H1 (cell line): ENCODE measurements around the gene DEAF1. TPM values are rescaled to one million over a fixed set of nuclear protein-coding genes. Genes with fewer than 3 reads are reported as not detected.

Experiments
- CTCF ChIA-PET: fragments of 300-600 bp; sonication (Branson Sonifier 250); formaldehyde crosslinking; loops from one replicate; lab custom pipeline; 2021; ENCODE audit not compliant: partially characterized antibody; lab: Charles Lee
- POLR2A ChIA-PET: fragments of 300-600 bp; sonication (Branson Sonifier 250); formaldehyde crosslinking; loops from one replicate; lab custom pipeline; 2021; ENCODE audit warnings: inconsistent platforms; ENCODE audit not compliant: partially characterized antibody; lab: Charles Lee
- DNase-seq, 2 experiments: peaks; one replicate each; pipeline versions ENCODE4 v3.0.0 to v3.0.0-alpha.2; 2010 to 2022; ENCODE audit warnings: low spot score in 2 of 2, low read depth in 1 of 2, mixed read lengths in 1 of 2
- FAIRE-seq: peaks from 2 replicates; lab custom pipeline; 2011; peaks lifted over from hg19 to GRCh38; lab: Jason Lieb, UNC
- H2AFZ ChIP-seq: 2 replicates; pipeline ENCODE4 v1.8.1; 2012; ENCODE audit warnings: low read length, inconsistent platforms
- H2AK5ac ChIP-seq: 2 replicates; pipeline ENCODE4 v1.6.1; 2013; ENCODE audit warnings: low read depth, low read length
- H2BK120ac ChIP-seq: replicated peaks from 2 replicates; pipeline ENCODE3; 2013; ENCODE audit warnings: low read depth, low read length, inconsistent platforms
- H2BK12ac ChIP-seq: 2 replicates; pipeline ENCODE4 v1.6.1; 2013; ENCODE audit warnings: low read depth, low read length
- H2BK15ac ChIP-seq: 2 replicates; pipeline ENCODE4 v1.6.1; 2013; ENCODE audit warnings: low read length
- H2BK20ac ChIP-seq: 2 replicates; pipeline ENCODE4 v1.6.1; 2013; ENCODE audit warnings: low read length
- H2BK5ac ChIP-seq: 2 replicates; pipeline ENCODE4 v1.6.1; 2013; ENCODE audit warnings: low read depth, low read length
- H3K14ac ChIP-seq: 2 replicates; pipeline ENCODE4 v1.6.1; 2013; ENCODE audit warnings: inconsistent platforms; ENCODE audit not compliant: insufficient read length
- H3K18ac ChIP-seq: 2 replicates; pipeline ENCODE4 v1.6.1; 2013; ENCODE audit warnings: low read length; ENCODE audit errors: extremely low read depth
- H3K23ac ChIP-seq: 2 replicates; pipeline ENCODE4 v1.6.1; 2013; ENCODE audit warnings: inconsistent platforms; ENCODE audit not compliant: insufficient read length
- H3K23me2 ChIP-seq: 2 replicates; pipeline ENCODE4 v1.6.1; 2013; ENCODE audit warnings: low read depth, low read length
- H3K27ac ChIP-seq: 2 replicates; pipeline ENCODE4 v1.6.1; 2011; ENCODE audit warnings: low read depth, low read length, inconsistent platforms
- H3K27me3 ChIP-seq, 4 experiments: replicated peaks in 1 of 4; 1 replicate in 1 of 4; 2 replicates in 3 of 4; pipeline versions ENCODE4 v1.6.1 to v1.8.1; 2011 to 2013; ENCODE audit warnings: low read length in 3 of 4, mild to moderate bottlenecking in 3 of 4, inconsistent platforms in 2 of 4, mixed read lengths in 2 of 4, moderate library complexity in 1 of 4; ENCODE audit not compliant: control insufficient read depth in 3 of 4, insufficient read depth in 3 of 4; ENCODE audit errors: extremely low read depth in 1 of 4
- H3K36me3 ChIP-seq, 4 experiments: 2 replicates each; pipeline versions ENCODE4 v1.6.1 to v1.8.1; 2011 to 2013; ENCODE audit warnings: mild to moderate bottlenecking in 4 of 4, low read length in 3 of 4, moderate library complexity in 2 of 4, control low read depth in 1 of 4, inconsistent platforms in 1 of 4; ENCODE audit not compliant: insufficient read depth in 4 of 4, control insufficient read depth in 2 of 4
- H3K4ac ChIP-seq: replicated peaks from 2 replicates; pipeline ENCODE3; 2013; ENCODE audit warnings: low read length, low read depth, mixed read lengths, inconsistent platforms; ENCODE audit not compliant: insufficient read length
- H3K4me1 ChIP-seq, 4 experiments: replicated peaks in 1 of 4; 1 replicate in 1 of 4; 2 replicates in 3 of 4; pipeline versions ENCODE4 v1.6.1 to v1.8.1; 2011 to 2013; ENCODE audit warnings: low read length in 3 of 4, inconsistent platforms in 2 of 4, mixed read lengths in 1 of 4; ENCODE audit not compliant: insufficient read depth in 4 of 4, control insufficient read depth in 3 of 4
- H3K4me2 ChIP-seq, 2 experiments: 2 replicates each; pipeline versions ENCODE4 v1.6.1 to v1.8.1; 2011 to 2013; ENCODE audit warnings: low read depth in 2 of 2, low read length in 2 of 2, control low read depth in 1 of 2, inconsistent platforms in 1 of 2, mild to moderate bottlenecking in 1 of 2; ENCODE audit not compliant: insufficient read depth in 1 of 2
- H3K4me3 ChIP-seq, 4 experiments: fragments of 200-600, 300-600 bp in 1 of 4; sonication (generic), shearing (Covaris generic), sonication (Bioruptor Twin) in 1 of 4; 2 replicates each; pipeline versions ENCODE4 v1.5.1 to v1.8.1; 2011 to 2016; ENCODE audit warnings: low read length in 4 of 4, low read depth in 3 of 4, control low read depth in 2 of 4, inconsistent platforms in 2 of 4, mild to moderate bottlenecking in 2 of 4, mixed read lengths in 1 of 4, moderate library complexity in 1 of 4; ENCODE audit not compliant: insufficient read depth in 2 of 4; ENCODE audit errors: extremely low read depth in 1 of 4
- H3K56ac ChIP-seq: replicated peaks from 2 replicates; pipeline ENCODE3; 2013; ENCODE audit warnings: low read depth, mild to moderate bottlenecking, mixed read lengths, low read length, inconsistent platforms; ENCODE audit not compliant: insufficient read length
- H3K79me1 ChIP-seq: 2 replicates; pipeline ENCODE4 v1.6.1; 2013; ENCODE audit warnings: low read depth, low read length, control low read depth
- H3K79me2 ChIP-seq, 2 experiments: 2 replicates each; pipeline versions ENCODE4 v1.6.1 to v1.8.1; 2012 to 2013; ENCODE audit warnings: low read length in 2 of 2, mild to moderate bottlenecking in 2 of 2, inconsistent platforms in 1 of 2; ENCODE audit not compliant: insufficient read depth in 2 of 2, control insufficient read depth in 1 of 2
- H3K9ac ChIP-seq, 4 experiments: replicated peaks in 1 of 4; 1 replicate in 1 of 4; 2 replicates in 3 of 4; pipeline versions ENCODE4 v1.6.1 to v1.8.1; 2011 to 2013; ENCODE audit warnings: low read depth in 3 of 4, low read length in 3 of 4, control low read depth in 2 of 4, mild to moderate bottlenecking in 2 of 4, moderate library complexity in 2 of 4, inconsistent platforms in 1 of 4; ENCODE audit errors: extremely low read depth in 1 of 4
- H3K9me3 ChIP-seq, 2 experiments: 2 replicates each; pipeline versions ENCODE4 v1.6.1 to v1.8.1; 2012 to 2013; ENCODE audit warnings: mild to moderate bottlenecking in 2 of 2, moderate library complexity in 2 of 2, control low read depth in 1 of 2, inconsistent platforms in 1 of 2, low read depth in 1 of 2, low read length in 1 of 2, mixed read lengths in 1 of 2; ENCODE audit not compliant: insufficient read depth in 2 of 2
- H4K20me1 ChIP-seq, 2 experiments: replicated peaks in 1 of 2; 2 replicates each; pipeline versions ENCODE3 to v1.8.1; 2011 to 2013; ENCODE audit warnings: inconsistent platforms in 2 of 2, low read length in 2 of 2, mild to moderate bottlenecking in 1 of 2; ENCODE audit not compliant: insufficient read depth in 2 of 2, control insufficient read depth in 1 of 2
- H4K5ac ChIP-seq: 2 replicates; pipeline ENCODE4 v1.6.1; 2013; ENCODE audit warnings: low read length, low read depth, mixed read lengths, inconsistent platforms; ENCODE audit not compliant: insufficient read length
- H4K8ac ChIP-seq: 2 replicates; pipeline ENCODE4 v1.8.0; 2013; ENCODE audit warnings: mild to moderate bottlenecking, moderate library complexity, low read length, inconsistent platforms; ENCODE audit not compliant: insufficient read depth; ENCODE audit errors: extremely low read depth
- H4K91ac ChIP-seq: replicated peaks from 2 replicates; pipeline ENCODE3; 2013; ENCODE audit warnings: low read length, mixed read lengths, inconsistent platforms; ENCODE audit not compliant: insufficient read length
- CBX5 ChIP-seq: fragments of 300-800, 300-1000 bp; sonication (generic); IDR thresholded peaks from 2 replicates; pipeline ENCODE4 v1.7.1; 2016; ENCODE audit warnings: antibody characterized with exemption, low read length, low read depth
- POLR2A ChIP-seq, 2 experiments: IDR thresholded peaks; 1 replicate in 1 of 2; 2 replicates in 1 of 2; pipeline ENCODE4 v1.6.1; 2011; ENCODE audit warnings: low read depth in 2 of 2, low read length in 2 of 2, mild to moderate bottlenecking in 2 of 2; ENCODE audit errors: control extremely low read depth in 1 of 2
- WGBS, 2 experiments: shearing (Covaris generic) in 1 of 2; methylation state at CpG; one replicate each; pipeline versions ENCODE4 v1.1.6 to v1.1.7; 2013 to 2015; ENCODE audit warnings: low lambda C conversion rate in 2 of 2, mixed read lengths in 2 of 2, inconsistent platforms in 1 of 2, low coverage in 1 of 2, missing lambda C conversion rate in 1 of 2; ENCODE audit not compliant: insufficient replicate concordance in 2 of 2, insufficient coverage in 1 of 2, insufficient read length in 1 of 2; ENCODE audit errors: extremely low coverage in 1 of 2, missing lambda C conversion rate in 1 of 2; 5-methylcytosine and 5-hydroxymethylcytosine counted together
- polyA plus RNA-seq, 7 experiments: library from polyadenylated mRNA; depleted of rRNA in 3 of 7; stranded (reverse) in 5 of 7; unstranded in 2 of 7; fragments of >200 nt in 5 of 7; fragments of 200-250 nt in 2 of 7; gene quantifications; 1 replicate in 5 of 7; 2 replicates in 1 of 7; 4 replicates in 1 of 7; pipeline versions ENCODE4 v1.2.1 to v1.2.3, GENCODE V29; 2011 to 2013; ENCODE audit warnings: missing spikeins in 2 of 7, mixed read lengths in 2 of 7
- total RNA-seq: library from RNA; stranded (reverse); fragmentation: NEBNext Ultra II Directional; extraction: Animal tissue kit (Norgen Biotek cat#: 25700); gene quantifications from 2 replicates; pipeline ENCODE4 v1.2.1, GENCODE V29; 2021

DEAF1 gene
- total and polyA plus RNA-seq, 2 of the 8 experiments (the other 6 are each of a cell fraction or from before 2014, with no cell fraction given): 47.3 to 58.4 TPM

DNA sequence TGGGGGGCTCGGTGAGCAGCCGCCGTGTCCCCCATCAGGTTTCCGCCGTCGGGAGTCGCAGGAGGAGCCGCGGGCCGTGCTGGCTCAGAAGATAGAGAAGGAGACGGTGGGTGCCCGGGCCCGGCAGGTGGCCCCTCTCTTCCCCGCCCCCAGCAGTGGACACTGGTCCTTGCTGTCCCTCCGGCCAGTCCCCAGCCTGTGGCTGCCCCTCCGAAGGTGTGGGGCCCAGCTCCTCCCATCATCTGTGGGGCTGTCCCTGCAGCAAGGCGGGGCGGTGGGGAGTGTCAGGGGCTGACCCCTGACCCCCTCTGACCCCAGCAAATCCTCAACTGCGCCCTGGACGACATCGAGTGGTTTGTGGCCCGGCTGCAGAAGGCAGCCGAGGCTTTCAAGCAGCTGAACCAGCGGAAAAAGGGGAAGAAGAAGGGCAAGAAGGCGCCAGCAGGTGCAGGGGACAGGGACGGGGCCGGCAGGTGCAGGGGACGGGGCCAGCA lies 26.3 kb upstream of the DEAF1 start:
- WGBS, 2 experiments: 88% methylated on average over 24 of the region's 28 CpGs; no CpG with 5 or more reads in 1 of the 2 experiments
- H2AK5ac ChIP-seq: no peak overlapping the region
- H2BK20ac ChIP-seq: no peak overlapping the region
- no peaks in the 10 kb centered on the region for H3K36me3 ChIP-seq
- no peak overlapping the region for H3K4ac ChIP-seq
- no peak for FAIRE-seq
- no peak overlapping the region for H2BK15ac ChIP-seq
- no peak overlapping the region for H2BK120ac ChIP-seq
- ChIA-PET POLR2A (interaction anchor here (1.0 to 13.2 kb wide), 11 partner anchors 9 to 109 kb away, joined by 3 to 216 read pairs (median 4); partner anchors contain the start of genes DRD4 and TALDO1), CTCF (interaction anchor here (1.2 to 15.4 kb wide), 11 partner anchors 10 to 60 kb away, joined by 3 to 395 read pairs (median 8); partner anchors contain the start of genes TALDO1 and TMEM80)
- H3K4me1 ChIP-seq: peaks cover 0 to 12% (median 7%) of the 10 kb centered on the region in 4 experiments; a peak in 5 of 7 replicates
- no peak overlapping the region for H2AFZ ChIP-seq
- H2BK5ac ChIP-seq: no peak overlapping the region
- no peak overlapping the region for H3K14ac ChIP-seq
- H4K91ac ChIP-seq: no peak overlapping the region
- H3K9me3 ChIP-seq: no peaks in the 10 kb centered on the region
- no peak overlapping the region for H3K9ac ChIP-seq
- peak overlapping the region in 1 of 4 experiments; percentile 49; a peak in 2 of 8 replicates for H3K4me3 ChIP-seq
- peak overlapping the region; percentile 79; the same call in 1 of the 2 replicates for H4K8ac ChIP-seq
- no peak overlapping the region for H3K27ac ChIP-seq
- peak overlapping the region in 1 of 2 experiments; percentile 54; a peak in 2 of 4 replicates for H3K4me2 ChIP-seq
- no peak for DNase-seq
- H4K5ac ChIP-seq: no peak overlapping the region
- no peak overlapping the region; the same call in 1 of the 2 replicates for H3K18ac ChIP-seq
- H3K23me2 ChIP-seq: peaks cover 6% of the 10 kb centered on the region; the same call in 1 of the 2 replicates
- peaks cover 0 to 8% (median 8%) of the 10 kb centered on the region in 4 experiments; a peak in 4 of 7 replicates for H3K27me3 ChIP-seq
- TF ChIP-seq POLR2A (IDR thresholded peaks at IDR 0.05; ENCODE audit: control extremely low read depth in 1 of 2, low read depth in 2 of 2, low read length in 2 of 2): no peak
- no peak for TF ChIP-seq CBX5
- no peaks in the 10 kb centered on the region for H4K20me1 ChIP-seq
- H2BK12ac ChIP-seq: no peak overlapping the region
- no peaks in the 10 kb centered on the region for H3K79me1 ChIP-seq
- no peaks in the 10 kb centered on the region for H3K79me2 ChIP-seq
- no peak overlapping the region for H3K23ac ChIP-seq
- H3K56ac ChIP-seq: no peak overlapping the region
